HG03354 (cell line): ENCODE data around the gene CITED4.
A peak's percentile ranks its signal among the peaks of the same experiment; 100 is the strongest.

Experiments
- ATAC-seq: cut with Tn5 transposase; IDR thresholded peaks from one replicate; pipeline ENCODE4 v1.9.1; 2021; ENCODE audit warnings: mild to moderate bottlenecking; ENCODE audit not compliant: unreplicated experiment, poor library complexity, severe bottlenecking

Gene CITED4

DNA sequence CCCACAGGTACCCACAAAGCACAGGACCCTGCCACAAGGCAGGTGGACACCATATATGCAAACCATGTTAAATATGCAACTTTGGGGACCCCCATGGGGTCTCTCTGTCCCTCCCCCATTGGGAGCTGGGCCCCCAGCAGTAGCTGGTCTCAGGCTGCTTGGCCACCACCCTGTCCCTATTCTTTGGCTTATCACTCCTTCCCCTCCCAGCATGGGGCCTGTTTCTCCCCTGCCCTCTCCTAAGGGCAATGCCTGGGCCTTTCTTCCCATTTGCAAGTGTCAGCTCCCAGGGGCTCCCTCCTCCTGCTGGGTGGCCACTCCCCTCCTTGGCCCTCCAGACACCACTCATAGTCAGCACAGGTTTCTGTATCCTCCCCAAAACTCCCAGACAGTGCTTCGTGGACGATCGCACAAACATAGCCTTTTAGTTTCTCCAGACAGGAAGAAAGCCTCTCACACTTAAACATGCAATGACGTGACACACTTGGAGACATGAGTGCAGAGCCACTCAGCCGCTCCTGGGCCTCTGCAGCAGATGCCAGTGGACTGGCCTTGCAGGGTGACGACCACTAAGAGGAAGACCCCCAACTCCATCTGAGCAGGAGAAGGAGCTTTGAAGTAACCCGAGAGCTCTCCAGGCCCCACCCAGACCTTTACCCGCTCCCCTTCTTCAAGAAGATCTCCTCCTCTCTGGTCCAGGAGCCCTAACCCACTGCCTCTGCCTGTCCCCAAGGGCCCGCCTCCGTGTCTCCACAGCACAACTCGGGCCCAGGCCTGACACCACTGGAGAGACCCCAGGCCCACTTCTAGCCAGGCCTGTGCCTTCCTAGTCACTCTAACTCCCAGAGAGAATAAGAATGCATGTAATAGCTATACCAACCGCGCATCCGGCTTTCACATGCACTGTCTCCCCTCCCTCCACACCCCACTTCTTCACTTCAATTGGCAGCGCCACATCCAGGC, 22.9 kb downstream of the CITED4 start:
- ATAC-seq: no peak

DNA sequence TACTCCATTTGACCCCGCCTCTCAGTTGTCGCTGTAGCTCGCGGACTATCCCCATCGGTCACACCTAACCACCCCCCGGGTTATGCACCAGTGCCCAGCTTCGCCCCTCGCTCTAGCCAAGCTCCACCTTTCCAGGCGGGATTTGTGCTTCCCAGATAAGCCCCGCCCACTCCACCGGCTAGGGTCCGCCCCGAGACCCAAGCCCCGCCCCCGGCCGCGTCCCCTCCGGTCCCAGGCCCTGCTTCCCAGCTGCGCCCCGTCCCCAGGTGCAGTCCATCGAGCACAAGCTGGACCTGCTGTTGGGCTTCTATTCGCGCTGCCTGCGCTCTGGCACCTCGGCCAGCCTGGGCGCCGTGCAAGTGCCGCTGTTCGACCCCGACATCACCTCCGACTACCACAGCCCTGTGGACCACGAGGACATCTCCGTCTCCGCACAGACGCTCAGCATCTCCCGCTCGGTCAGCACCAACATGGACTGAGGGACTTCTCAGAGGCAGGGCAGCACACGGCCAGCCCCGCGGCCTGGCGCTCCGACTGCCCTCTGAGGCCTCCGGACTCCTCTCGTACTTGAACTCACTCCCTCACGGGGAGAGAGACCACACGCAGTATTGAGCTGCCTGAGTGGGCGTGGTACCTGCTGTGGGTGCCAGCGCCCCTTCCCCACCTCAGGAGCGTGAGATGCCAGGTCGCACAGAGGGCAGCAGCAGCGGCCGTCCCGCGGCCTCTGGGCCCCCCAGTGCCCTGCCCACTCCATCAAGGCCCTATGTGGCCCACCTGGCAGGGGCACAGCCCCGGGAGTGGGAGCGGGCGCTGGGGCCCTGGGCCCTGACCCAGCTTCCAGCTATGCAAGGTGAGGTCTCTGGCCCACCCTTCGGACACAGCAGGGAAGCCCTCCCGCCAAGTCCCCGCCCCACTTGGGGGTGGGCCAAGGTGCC, 23.9 kb downstream of the CITED4 start:
- ATAC-seq: no peak

DNA sequence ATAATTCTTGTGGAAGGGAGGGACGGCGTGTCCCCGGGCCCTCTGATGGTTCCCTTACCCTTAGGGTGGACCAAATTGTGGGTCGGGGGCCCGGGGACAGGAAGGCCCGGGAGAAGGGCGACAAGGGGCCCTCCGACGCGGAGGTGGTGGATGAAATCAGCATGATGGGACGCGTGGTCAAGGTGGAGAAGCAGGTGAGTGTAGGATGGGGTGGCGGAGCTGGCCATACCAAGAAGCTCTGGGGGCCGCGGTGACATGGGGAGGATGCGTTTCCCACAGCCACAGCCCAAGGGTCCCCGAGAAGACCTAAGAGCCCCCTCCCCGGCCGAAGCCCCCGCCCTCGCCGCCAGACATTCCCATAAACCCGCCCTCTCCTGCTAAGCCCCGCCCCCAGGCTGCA, 24.6 kb downstream of the CITED4 start:
- no peak for ATAC-seq

DNA sequence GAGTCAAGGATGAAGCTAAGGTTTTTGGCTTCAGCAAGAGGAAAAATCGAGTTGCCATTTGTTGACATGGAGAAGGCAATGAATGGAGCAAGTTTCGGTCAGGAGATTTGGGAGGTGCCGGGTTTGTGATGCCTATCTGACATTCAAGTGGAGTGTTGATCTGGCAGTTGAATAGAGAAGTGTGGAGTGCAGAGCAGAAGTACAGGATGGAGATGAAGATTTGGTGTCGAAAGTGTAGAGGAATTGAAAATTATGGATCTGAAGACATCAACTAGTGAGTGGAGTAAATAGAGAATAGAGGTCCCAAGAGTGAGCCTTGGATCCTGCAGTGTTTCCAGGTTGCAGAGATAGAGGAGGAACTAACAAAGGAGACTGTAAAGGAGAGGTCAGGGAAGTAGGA, 25.9 kb downstream of the CITED4 start:
- ATAC-seq: no peak

DNA sequence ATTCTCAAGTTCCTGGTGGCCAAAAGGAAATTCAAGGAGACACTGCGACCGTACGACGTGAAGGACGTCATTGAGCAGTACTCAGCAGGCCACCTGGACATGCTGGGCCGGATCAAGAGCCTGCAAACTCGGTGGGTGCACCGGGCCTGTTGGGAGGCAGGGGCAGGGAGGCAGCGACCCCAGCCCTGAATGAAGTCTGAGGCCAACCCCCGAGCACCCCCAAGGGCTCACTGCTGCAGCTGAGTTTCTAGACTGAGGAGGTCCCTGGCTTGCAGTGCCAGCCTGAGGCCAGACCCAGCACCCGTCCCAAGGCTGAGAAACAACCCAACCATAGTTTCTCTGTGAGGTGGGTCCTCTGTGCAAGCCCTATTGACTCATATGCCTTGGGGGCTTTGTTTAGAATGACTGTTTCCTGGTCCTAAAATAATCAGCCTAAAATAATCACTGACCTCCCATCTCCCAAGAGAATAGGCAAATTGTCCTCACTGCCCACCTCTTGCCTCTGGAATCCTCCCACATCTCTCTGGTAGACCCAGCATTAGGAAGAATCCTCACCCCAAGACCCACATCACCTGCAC, 27.1 kb downstream of the CITED4 start:
- ATAC-seq: no peak

DNA sequence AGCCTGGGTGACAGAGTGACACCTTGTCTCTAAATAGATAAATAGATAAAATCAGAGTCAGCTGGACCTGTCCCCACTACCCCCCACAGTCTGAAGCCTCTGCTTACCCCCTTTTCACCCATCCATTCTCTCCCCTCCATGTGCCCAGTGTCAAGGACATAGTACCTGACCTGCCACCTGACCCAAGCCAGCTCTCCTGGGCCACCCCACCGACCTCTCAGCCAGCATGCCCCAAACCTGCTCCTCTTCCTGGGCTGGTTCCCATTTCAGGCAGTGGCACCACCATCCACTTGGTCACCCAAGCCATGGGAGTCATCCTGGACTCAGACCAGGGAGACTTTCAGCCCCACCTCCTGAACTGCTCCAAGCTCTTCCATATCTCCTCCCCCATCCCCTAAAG, 28.2 kb downstream of the CITED4 start:
- ATAC-seq: no peak

DNA sequence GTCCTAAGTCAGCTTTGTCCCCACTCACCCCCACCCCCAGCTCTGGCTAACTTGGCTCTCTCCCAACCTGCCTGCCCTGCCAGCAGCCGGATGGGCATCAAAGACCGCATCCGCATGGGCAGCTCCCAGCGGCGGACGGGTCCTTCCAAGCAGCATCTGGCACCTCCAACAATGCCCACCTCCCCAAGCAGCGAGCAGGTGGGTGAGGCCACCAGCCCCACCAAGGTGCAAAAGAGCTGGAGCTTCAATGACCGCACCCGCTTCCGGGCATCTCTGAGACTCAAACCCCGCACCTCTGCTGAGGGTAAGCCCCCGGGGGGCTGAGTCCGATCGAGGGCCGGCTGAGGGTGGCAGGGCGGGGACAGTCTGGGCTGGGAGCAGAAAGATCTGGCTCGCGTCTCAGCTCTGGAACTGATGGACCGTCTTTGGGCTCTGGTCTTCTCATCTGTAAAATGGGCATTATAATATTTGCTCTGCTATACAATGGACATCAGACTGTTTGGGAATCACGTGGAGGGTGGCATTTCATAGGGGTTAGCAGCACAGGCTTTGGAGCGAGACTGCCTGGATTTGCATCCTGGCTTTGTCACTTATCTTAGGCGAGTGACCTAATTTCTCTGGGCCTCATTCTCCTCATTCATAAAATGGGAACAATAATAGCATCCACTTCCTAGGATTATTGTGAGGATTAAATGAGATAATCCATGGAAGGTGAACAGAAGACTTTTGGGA, 31.0 kb downstream of the CITED4 start:
- ATAC-seq: no peak

DNA sequence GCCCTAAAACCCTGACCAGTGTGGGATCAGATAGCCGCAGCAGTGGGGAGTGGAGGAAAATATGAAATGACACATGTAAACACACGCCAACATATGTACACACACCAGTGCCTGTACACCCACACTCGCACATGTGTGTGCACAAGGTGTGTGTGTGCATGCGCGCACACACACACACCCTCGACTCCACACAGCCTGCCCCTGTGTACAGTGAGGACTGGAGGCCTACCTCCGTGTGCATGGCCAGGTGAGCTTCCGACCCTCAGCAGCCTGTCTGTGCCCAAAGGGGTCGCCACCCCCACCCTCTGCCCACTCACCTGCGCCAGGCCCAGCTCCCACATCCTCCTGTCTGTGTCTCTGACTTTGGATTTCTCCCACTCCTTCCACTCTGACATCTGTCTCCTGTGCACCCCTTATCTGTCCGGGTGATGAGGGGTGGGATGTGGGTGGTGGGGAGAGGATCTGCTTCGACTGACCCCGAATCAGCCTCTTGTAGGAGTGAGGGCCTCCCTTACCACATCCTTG, 31.7 kb downstream of the CITED4 start:
- ATAC-seq: no peak

DNA sequence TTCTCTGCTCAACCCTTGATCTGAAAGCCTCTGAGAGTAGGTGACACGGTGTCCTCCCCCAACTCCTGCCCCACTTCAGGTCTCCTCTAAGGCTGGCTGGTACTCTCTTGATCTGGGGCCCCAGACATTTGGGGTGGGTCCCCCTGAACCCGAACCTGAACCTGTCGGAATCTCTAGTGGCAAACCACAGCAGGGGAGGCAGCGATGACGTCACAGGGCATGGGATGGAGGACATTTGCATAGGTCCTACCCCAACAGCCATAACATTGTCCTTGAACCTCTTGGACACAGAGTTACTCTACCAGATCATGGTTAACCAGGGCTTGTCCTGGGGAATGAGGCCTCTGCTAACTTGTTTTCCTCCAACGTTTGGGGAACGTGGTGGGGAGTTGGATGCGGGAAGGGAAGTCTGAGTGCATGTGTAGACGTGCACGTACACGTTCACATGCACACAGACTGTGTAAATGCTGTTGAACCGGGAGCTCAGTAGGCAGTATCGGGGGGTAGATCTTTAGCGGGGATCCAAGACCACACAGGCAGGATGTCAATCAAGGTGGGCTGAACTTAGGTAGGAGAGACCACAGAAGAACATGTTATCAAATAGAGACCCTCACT, 32.4 kb downstream of the CITED4 start:
- no peak for ATAC-seq

DNA sequence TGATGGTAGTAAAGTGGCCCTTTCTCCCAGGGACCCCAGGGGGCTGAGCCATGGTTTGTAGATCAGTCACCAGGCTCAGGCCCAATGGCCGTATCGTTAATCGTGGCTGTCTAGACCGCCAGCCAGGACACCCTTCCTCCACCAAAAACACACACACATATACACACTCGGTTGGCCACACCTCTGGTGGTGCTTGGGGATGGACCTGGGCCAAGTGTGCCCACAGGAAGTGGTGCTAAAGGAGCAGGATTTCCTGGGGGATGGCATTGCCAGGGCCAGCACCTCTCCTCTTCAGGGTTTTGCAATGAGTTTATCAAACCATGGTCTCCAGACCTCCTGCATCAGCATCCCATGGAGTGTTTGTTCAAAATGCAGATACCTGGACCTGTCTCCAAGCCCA, 36.2 kb downstream of the CITED4 start:
- no peak for ATAC-seq

DNA sequence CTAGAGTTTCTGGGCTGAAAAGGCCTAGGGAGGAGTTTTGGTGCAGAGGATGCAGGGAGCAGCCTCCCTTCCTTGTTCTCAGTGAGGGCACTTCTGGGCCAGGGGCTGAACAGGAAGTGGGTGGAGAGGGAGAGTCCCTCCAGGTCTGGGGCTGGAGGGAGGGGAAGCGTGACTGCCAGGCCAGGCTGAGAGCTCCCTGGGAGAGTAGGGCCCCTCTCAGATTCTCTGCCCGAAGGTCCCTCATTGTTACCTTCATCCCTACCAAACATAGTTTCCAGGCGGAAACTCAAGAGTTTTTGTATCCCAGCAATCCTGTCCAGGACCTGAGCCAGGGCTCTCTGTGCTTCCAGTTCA, 36.8 kb downstream of the CITED4 start:
- ATAC-seq: peak; percentile 70

DNA sequence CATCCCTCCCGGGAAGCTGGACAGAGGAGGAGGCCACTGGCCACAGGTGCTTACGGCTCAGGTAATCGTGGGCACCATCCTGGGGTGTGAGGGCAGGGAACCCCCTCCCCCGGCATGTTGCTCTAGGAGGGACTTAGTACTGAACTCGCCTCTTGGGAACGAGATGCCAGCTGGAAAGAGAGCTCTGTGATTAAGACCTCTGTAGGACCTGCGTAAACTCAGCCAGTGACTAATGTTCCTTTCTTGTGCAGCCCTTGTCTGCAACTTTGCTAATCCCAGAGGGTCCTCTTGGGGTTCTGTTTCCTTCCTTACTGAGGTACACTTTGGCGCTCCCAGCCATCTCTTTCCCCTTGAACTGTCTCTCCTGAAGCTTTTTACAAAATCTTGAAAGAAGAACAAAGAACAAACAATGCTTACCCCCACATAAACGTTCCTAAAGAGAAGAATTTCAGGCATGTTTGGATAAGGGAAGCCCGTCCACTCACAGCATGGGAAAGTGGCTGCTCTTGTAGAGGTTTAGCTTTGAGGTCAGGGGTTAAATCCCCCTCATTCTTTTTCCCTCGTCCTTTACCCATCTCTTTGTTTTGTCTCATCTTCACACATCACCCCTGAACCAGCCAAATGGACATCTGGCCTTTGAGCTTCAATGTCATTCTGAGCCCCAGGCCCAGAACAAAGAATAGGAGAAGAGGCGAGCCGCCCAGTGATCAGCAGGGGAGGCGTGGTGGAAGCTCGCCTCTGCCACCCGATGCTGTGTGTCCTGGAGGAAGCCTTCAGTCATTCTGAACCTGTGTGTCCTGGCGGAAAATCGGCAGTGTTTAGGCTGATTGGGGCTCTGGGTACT, 37.4 kb downstream of the CITED4 start:
- no peak for ATAC-seq

DNA sequence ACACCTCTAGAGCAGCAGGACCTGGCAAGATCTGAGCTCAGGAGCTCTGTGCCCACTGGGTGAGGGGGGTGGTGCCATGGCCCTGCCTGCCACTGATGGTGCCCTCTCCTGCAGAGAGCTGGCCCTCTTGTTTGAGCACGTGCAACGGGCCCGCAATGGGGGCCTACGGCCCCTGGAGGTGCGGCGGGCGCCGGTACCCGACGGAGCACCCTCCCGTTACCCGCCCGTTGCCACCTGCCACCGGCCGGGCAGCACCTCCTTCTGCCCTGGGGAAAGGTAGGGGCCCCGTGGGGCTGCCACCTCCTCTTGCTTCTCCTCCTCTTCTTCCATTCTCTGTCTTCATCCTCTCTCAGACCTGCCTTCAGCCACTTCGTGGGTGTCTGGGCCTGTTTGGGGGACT, 38.2 kb downstream of the CITED4 start:
- no peak for ATAC-seq

DNA sequence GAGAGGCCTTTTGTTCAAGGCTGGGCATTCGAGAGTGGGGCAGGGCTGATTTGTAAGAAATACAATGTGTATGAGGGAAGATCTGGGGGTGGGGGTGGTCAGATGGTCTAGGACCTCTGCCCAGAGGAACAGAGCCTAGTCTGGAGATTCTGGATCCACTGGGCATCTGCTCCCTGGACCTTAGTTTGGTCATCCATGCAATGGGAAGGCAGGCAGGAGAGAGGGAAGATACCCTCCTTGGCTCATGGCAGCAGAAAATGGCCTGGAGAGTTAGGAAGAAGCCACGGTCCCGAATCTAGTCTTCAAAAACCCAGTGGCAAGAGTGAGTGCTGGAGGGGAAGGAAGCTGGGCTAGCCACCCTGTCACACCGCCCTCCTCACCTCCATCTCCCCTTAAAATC, 38.8 kb downstream of the CITED4 start:
- ATAC-seq: no peak

DNA sequence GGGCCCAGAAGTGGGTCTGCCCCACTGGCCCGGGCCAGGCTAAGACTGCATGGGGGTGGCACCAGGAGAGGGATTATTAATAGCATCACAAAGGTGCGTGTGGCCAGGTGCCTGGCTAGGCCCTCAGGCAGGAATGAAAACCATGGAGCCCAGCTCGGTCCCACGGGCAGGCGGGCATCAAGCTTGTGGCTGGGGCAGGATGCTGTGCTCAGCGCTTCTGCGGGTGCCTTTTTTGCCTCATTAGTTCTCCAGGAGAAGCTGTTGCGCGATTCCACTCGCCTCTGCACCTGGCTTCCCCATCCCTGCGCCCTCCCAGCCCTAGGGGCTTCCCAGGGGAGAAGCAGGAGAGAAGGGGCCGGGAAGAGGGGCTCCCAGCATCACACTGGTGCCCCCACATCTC, 39.3 kb downstream of the CITED4 start:
- ATAC-seq: no peak

DNA sequence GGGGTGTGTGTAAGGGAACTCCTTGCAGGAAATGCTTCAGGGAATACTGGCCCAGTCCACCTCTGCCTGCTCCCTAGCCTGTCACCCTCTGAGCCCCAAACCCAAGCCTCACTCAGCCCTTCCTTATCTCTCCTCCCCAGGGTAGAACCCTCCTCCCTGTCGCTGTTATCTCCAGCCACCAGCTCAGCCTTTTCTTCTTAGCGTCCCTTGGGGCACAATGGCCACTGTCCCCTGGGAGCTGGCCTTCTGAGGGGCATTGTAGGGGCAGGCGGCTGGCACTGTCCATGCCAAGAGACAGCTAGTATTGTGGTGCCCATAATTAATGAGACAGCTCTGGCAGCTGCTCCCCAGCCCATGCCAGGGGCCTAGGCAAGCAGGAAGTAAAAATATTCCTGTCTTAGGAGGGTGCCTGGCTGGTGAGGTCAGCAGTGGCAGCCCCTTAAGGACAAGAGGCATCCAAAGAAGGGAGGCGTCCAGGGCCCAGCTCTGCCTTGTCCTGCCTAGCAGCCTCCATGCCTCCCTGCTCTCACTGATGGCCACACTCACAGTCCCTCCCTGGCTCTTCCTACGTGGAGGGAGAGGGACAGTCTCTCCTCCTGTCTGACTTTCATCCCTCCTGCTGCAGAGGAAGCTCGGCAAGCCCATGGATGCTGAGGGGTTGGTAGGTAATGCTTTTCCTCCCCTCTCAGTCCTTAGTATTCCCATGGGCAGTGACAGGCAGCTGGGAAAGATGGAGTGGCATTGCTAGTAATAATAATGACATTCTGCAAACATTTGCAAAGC, 41.1 kb downstream of the CITED4 start:
- ATAC-seq: no peak

DNA sequence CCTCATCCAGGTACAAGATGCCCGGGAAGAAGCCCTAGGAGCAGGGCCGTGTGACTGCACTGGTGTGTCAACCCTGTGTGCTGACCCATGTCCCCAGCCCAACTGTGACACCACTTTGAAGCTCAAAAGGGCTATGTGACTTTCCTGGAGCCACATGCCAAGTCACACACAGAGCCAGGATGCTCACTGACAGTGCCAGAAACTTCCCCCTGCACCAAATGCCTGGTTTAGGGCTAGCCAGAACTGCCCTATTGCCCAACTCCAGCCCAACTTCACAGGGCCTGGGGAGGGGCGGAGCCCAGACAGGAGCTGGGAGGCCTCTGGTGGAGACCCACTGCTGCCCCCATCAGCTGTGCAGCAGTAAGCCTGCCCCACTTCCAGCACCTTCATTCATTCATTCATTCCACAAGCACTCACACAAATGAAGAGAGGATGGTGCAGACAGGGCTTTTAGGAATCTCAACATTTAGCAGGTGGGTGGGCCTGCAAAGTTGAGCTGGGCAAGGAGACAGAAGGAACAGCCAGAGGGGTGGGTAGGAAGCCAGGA, 41.8 kb downstream of the CITED4 start:
- ATAC-seq: no peak
